ENCODE measurements around the gene TTF2. TPM values are rescaled to one million over a fixed set of nuclear protein-coding genes. Genes with fewer than 3 reads are reported as not detected.

The TTF2 gene
- polyA plus RNA-seq, 1 donor from 2014 or later, result 2.6 TPM

- Histone ChIP-seq H3K79me2 (replicated peaks; ENCODE audit: insufficient read depth, low read length) (no peaks in the 10 kb centered on the region), H4K20me1 (ENCODE audit: insufficient read depth) (no peaks in the 10 kb centered on the region), H2AFZ (ENCODE audit: low read depth, low read length) (no peak overlapping the region), H3K36me3 (ENCODE audit: insufficient read depth, low read length) (no peaks in the 10 kb centered on the region), H3K27ac (ENCODE audit: low read length) (no peak overlapping the region), H3F3A (ENCODE audit: insufficient read depth, low read length, poor library complexity, severe bottlenecking) (no peaks in the 10 kb centered on the region), H3K27me3 (ENCODE audit: insufficient read depth, low read depth, low read length) (no peaks in the 10 kb centered on the region), H3K9me3 (ENCODE audit: low read length) (no peaks in the 10 kb centered on the region), H3K9ac (ENCODE audit: low read length) (no peak overlapping the region), H3K4me2 (ENCODE audit: low read length) (no peak overlapping the region), H3K4me3 (ENCODE audit: low read length) (no peak overlapping the region), H3K9me2 (ENCODE audit: insufficient read depth, low read length) (no peaks in the 10 kb centered on the region)
- TF ChIP-seq MXI1 (conservative IDR thresholded peaks at IDR 0.05; ENCODE audit: poor library complexity, severe bottlenecking) (no peak), CTCF (IDR thresholded peaks at IDR 0.05; ENCODE audit: poor library complexity, severe bottlenecking) (no peak), POLR2AphosphoS5 (IDR thresholded peaks at IDR 0.05) (no peak), REST (IDR thresholded peaks at IDR 0.05; ENCODE audit: borderline replicate concordance) (no peak), RAD21 (conservative IDR thresholded peaks at IDR 0.05) (no peak), EP300 (conservative IDR thresholded peaks at IDR 0.05; ENCODE audit: poor library complexity, severe bottlenecking) (no peak), TAF1 (IDR thresholded peaks at IDR 0.05; ENCODE audit: low read depth) (no peak), EZH2 (IDR thresholded peaks at IDR 0.05; ENCODE audit: borderline replicate concordance, insufficient read depth, low read length, poor library complexity, severe bottlenecking) (no peak), SMC3 (conservative IDR thresholded peaks at IDR 0.05; ENCODE audit: poor library complexity) (no peak)
Observed at GRCh38 chr1:117046781-117047180, 13.3 kb upstream of the TTF2 start.

- no peak for TF ChIP-seq EP300 (conservative IDR thresholded peaks at IDR 0.05; ENCODE audit: poor library complexity, severe bottlenecking)
- no peak for TF ChIP-seq CTCF (IDR thresholded peaks at IDR 0.05; ENCODE audit: poor library complexity, severe bottlenecking)
- no peak for TF ChIP-seq REST (IDR thresholded peaks at IDR 0.05; ENCODE audit: borderline replicate concordance)
- no peak for TF ChIP-seq SMC3 (conservative IDR thresholded peaks at IDR 0.05; ENCODE audit: poor library complexity)
- TF ChIP-seq EZH2 (IDR thresholded peaks at IDR 0.05; ENCODE audit: borderline replicate concordance, insufficient read depth, low read length, poor library complexity, severe bottlenecking), result no peak
- TF ChIP-seq POLR2AphosphoS5 (IDR thresholded peaks at IDR 0.05), result no peak
- TF ChIP-seq TAF1 (IDR thresholded peaks at IDR 0.05; ENCODE audit: low read depth), result no peak
- TF ChIP-seq RAD21 (conservative IDR thresholded peaks at IDR 0.05), result no peak
- no peak for TF ChIP-seq MXI1 (conservative IDR thresholded peaks at IDR 0.05; ENCODE audit: poor library complexity, severe bottlenecking)
- Histone ChIP-seq H3K36me3 (ENCODE audit: insufficient read depth, low read length) (no peaks in the 10 kb centered on the region), H3K4me3 (ENCODE audit: low read length) (no peak overlapping the region), H4K20me1 (ENCODE audit: insufficient read depth) (no peaks in the 10 kb centered on the region), H3K27ac (ENCODE audit: low read length) (no peak overlapping the region), H3K79me2 (replicated peaks; ENCODE audit: insufficient read depth, low read length) (no peaks in the 10 kb centered on the region), H3K27me3 (ENCODE audit: insufficient read depth, low read depth, low read length) (no peaks in the 10 kb centered on the region), H3K9ac (ENCODE audit: low read length) (no peak overlapping the region), H2AFZ (ENCODE audit: low read depth, low read length) (no peak overlapping the region), H3K4me2 (ENCODE audit: low read length) (no peak overlapping the region), H3K9me2 (ENCODE audit: insufficient read depth, low read length) (no peaks in the 10 kb centered on the region), H3F3A (ENCODE audit: insufficient read depth, low read length, poor library complexity, severe bottlenecking) (no peaks in the 10 kb centered on the region), H3K9me3 (ENCODE audit: low read length) (no peaks in the 10 kb centered on the region)
Observed at GRCh38 chr1:117047271-117047670, 12.9 kb upstream of the TTF2 start.

All from neural cell (in vitro differentiated cells).